Stomach (tissue), 9 donors: ENCODE results near the gene CSF1. TPM values are rescaled to one million over a fixed set of nuclear protein-coding genes. Genes with fewer than 3 reads are reported as not detected.

Experiments
- DNase-seq, 2 donors: peaks; one replicate each; pipeline versions ENCODE4 v3.0.0 to v3.0.0-alpha.2; 2013 to 2019
- H3K27ac ChIP-seq, 5 donors: fragments of 200-600 bp in 4 of 5; sonication (generic) in 4 of 5; one replicate each; pipeline ENCODE4 v1.5.1; 2013 to 2019; ENCODE audit warnings: mild to moderate bottlenecking in 1 of 5, moderate library complexity in 1 of 5
- H3K27me3 ChIP-seq, 3 donors: fragments of 200-600 bp; sonication (generic); one replicate each; pipeline ENCODE4 v1.5.1; 2017 to 2019; ENCODE audit warnings: mixed run types in 1 of 3
- H3K36me3 ChIP-seq, 4 donors: fragments of 200-600 bp; sonication (generic); 1 replicate in 3 of 4; 2 replicates in 1 of 4; pipeline ENCODE4 v1.5.1; 2016 to 2019
- H3K4me1 ChIP-seq, 4 donors: fragments of 200-600 bp; sonication (generic); one replicate each; pipeline ENCODE4 v1.5.1; 2016 to 2019
- H3K4me3 ChIP-seq, 4 donors: fragments of 200-600 bp; sonication (generic) in 3 of 4; one replicate each; pipeline ENCODE4 v1.5.1; 2016 to 2019; ENCODE audit warnings: mild to moderate bottlenecking in 1 of 4
- H3K9me3 ChIP-seq, 4 donors: fragments of 200-600 bp; sonication (generic); one replicate each; pipeline ENCODE4 v1.5.1; 2016 to 2019
- CTCF ChIP-seq, 7 experiments: fragments of 450-650 bp in 4 of 7; fragments of 200-600 bp in 3 of 7; sonication (generic) in 3 of 7; IDR thresholded peaks; one replicate each; pipeline ENCODE4 v1.5.1; 2016 to 2019; ENCODE audit warnings: antibody characterized with exemption in 7 of 7, control low read depth in 2 of 7, mild to moderate bottlenecking in 1 of 7
- EP300 ChIP-seq: sonication (generic); formaldehyde crosslinking; IDR thresholded peaks from one replicate; pipeline ENCODE4 v1.6.1; 2017; ENCODE audit warnings: antibody characterized with exemption
- POLR2A ChIP-seq, 4 donors: fragments of 450-650 bp; IDR thresholded peaks; one replicate each; pipeline ENCODE4 v1.6.1; 2016; ENCODE audit warnings: antibody characterized with exemption in 4 of 4, control low read depth in 2 of 4, mild to moderate bottlenecking in 1 of 4, moderate library complexity in 1 of 4
- POLR2AphosphoS5 ChIP-seq, 3 donors: sonication (generic); formaldehyde crosslinking; IDR thresholded peaks; one replicate each; pipeline ENCODE4 v1.6.1; 2016; ENCODE audit warnings: antibody characterized with exemption in 3 of 3
- WGBS, 5 donors: extraction: QIAGEN DNeasy Blood & Tissue Kit in 3 of 5; methylation state at CpG; one replicate each; pipeline versions ENCODE4 v1.1.5 to v1.1.7; 2013 to 2018; 5-methylcytosine and 5-hydroxymethylcytosine counted together
- intact Hi-C: fragments of 100-400 bp; cut with DNase I; formaldehyde crosslinking; loops from one replicate; pipeline ENCODE4 v1.15.1; 2023; ENCODE audit warnings: low total_unique reads
- polyA plus RNA-seq, 3 donors: library from polyadenylated mRNA; stranded (reverse); fragments of 200-250 nt; gene quantifications; one replicate each; pipeline ENCODE4 v1.2.3, GENCODE V29; 2013
- total RNA-seq, 5 donors: library from RNA; depleted of rRNA; stranded (reverse); fragments of >200 nt; gene quantifications; one replicate each; pipeline versions ENCODE4 v1.1.0 to v1.2.3, GENCODE V29; 2014 to 2016
- donor health status: healthy with polysubstance abuse.
- donor health status: Bipolar disorder and iron deficiency.
- donor health status: healthy.

CSF1 gene
- total and polyA plus RNA-seq, 8 donors, result 6.6 to 82.3 (median 11.9) TPM

GRCh38 chr1:109890115-109890953 lies 20.3 kb upstream of the CSF1 start:
- TF ChIP-seq EP300 (no peak), POLR2AphosphoS5 (IDR thresholded peaks at IDR 0.05) (no peak), CTCF (IDR thresholded peaks at IDR 0.05) (no peak), POLR2A (IDR thresholded peaks at IDR 0.05) (no peak)
- Histone ChIP-seq H3K27me3 (no peaks in the 10 kb centered on the region), H3K4me3 (no peak overlapping the region), H3K27ac (no peak overlapping the region), H3K9me3 (no peaks in the 10 kb centered on the region), H3K4me1 (peaks cover 5 to 29% (median 11%) of the 10 kb centered on the region in 4 donors), H3K36me3 (no peaks in the 10 kb centered on the region)
- DNase-seq, result no peak
- 81 to 88% (median 85%) methylated on average over 5 of the region's 5 CpGs for WGBS, 5 donors
- intact Hi-C loops, result no loop called here

- 64 to 89% (median 74%) methylated on average over 7 of the region's 7 CpGs for WGBS, 5 donors
- Histone ChIP-seq H3K36me3 (no peaks in the 10 kb centered on the region), H3K27me3 (no peaks in the 10 kb centered on the region), H3K27ac (peak overlapping the region in 1 of 5 donors; percentile 1), H3K4me3 (no peak overlapping the region), H3K9me3 (no peaks in the 10 kb centered on the region), H3K4me1 (peaks cover 17 to 34% (median 22%) of the 10 kb centered on the region in 4 donors)
- DNase-seq, result no peak
- intact Hi-C loops, result no loop called here
- no peak for TF ChIP-seq POLR2AphosphoS5 (IDR thresholded peaks at IDR 0.05)
- no peak for TF ChIP-seq CTCF (IDR thresholded peaks at IDR 0.05)
- TF ChIP-seq POLR2A (IDR thresholded peaks at IDR 0.05), result no peak
Observed at GRCh38 chr1:109891930-109892329, 18.7 kb upstream of the CSF1 start.

DNA sequence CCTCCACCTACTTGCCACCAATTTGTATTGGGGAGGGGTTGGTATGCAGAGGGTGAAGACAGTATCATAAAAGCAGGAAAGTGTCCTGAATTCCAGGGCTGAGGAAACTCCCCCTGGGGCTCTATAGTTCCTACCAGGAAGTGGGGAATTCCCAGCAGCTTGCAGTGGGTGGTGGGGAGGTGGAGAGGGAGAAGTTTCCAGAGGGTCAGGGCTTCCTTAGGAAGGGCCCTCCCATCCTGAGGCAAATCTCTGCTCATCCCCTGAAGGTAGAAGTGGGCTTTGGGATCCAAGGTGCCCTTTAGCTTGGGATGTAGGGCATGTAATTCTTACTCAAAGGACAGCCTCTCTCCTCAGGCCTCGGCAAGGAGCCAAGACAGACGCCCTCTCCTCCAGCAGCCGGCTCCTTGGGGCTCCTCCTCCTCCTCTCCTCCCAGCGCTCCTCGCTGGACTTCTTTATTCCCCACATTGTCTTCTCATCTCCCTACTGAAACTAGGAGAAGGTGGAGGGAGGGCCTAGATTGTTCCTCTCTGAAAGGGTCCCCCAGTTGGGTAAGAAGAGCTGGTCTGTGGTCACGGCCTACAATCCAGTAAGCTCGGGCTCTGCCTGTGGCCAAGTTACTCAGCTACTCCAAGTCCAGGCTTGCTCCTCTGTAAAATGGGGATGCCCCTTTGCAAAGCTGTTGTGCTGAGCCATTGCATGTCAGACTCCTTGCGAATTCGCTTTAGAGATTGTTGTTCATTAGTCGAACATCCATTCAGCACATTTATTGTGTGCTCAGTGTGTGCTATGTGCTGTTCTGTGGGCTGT lies 17.9 kb upstream of the CSF1 start:
- Histone ChIP-seq H3K36me3 (no peaks in the 10 kb centered on the region), H3K27ac (peak overlapping the region in 2 of 5 donors; percentile 1 to 20), H3K4me1 (peaks cover 17 to 34% (median 22%) of the 10 kb centered on the region in 4 donors), H3K4me3 (no peak overlapping the region), H3K9me3 (no peaks in the 10 kb centered on the region), H3K27me3 (no peaks in the 10 kb centered on the region)
- peak in 1 of 2 donors; percentile 65 for DNase-seq
- TF ChIP-seq POLR2AphosphoS5 (IDR thresholded peaks at IDR 0.05), result peak in 1 of 3 donors; percentile 8
- TF ChIP-seq CTCF (IDR thresholded peaks at IDR 0.05), result no peak
- 49 to 67% (median 60%) methylated on average over 10 of the region's 10 CpGs for WGBS, 5 donors
- intact Hi-C loops, result no loop called here

- H3K36me3 ChIP-seq, result no peaks in the 10 kb centered on the region
- no peak overlapping the region for H3K27ac ChIP-seq
- peaks cover 17 to 34% (median 22%) of the 10 kb centered on the region in 4 donors for H3K4me1 ChIP-seq
- no peak for TF ChIP-seq CTCF (IDR thresholded peaks at IDR 0.05)
- WGBS, 5 donors, result 94 to 97% (median 97%) methylated on average over 7 of the region's 7 CpGs
- DNase-seq, result no peak
- no peaks in the 10 kb centered on the region for H3K27me3 ChIP-seq
- H3K9me3 ChIP-seq, result no peaks in the 10 kb centered on the region
- no peak overlapping the region for H3K4me3 ChIP-seq
- intact Hi-C loops, result no loop called here
Observed at GRCh38 chr1:109893532-109894171, 17.0 kb upstream of the CSF1 start.
